Coronary artery (tissue), 2 donors: ENCODE data around the gene CASZ1.

Source experiments
- DNase-seq: peaks from one replicate; pipeline ENCODE4 v3.0.0-alpha.2; 2017; ENCODE audit warnings: low spot score
- H3K27ac ChIP-seq, 2 donors: fragments of 200-600 bp; sonication (generic); one replicate each; pipeline ENCODE4 v1.5.1; 2016 to 2019
- H3K4me3 ChIP-seq: fragments of 200-600 bp; sonication (generic); 2 replicates; pipeline ENCODE4 v1.5.1; 2016; ENCODE audit warnings: mild to moderate bottlenecking, moderate library complexity
- CTCF ChIP-seq: fragments of 200-600 bp; sonication (generic); IDR thresholded peaks from one replicate; pipeline ENCODE4 v1.5.1; 2019; ENCODE audit warnings: antibody characterized with exemption

Gene CASZ1

GRCh38 chr1:10647414-10648170 is 148.9 kb downstream of the CASZ1 start:
- Histone ChIP-seq H3K4me3 (no peak overlapping the region), H3K27ac (no peak overlapping the region)
- no peak for DNase-seq
- no peak for TF ChIP-seq CTCF

GRCh38 chr1:10646347-10646861 is 150.0 kb downstream of the CASZ1 start:
- Histone ChIP-seq H3K27ac (no peak overlapping the region), H3K4me3 (no peak overlapping the region)
- no peak for TF ChIP-seq CTCF
- no peak for DNase-seq

- DNase-seq, result no peak
- Histone ChIP-seq H3K27ac (no peak overlapping the region), H3K4me3 (no peak overlapping the region)
- TF ChIP-seq CTCF, result no peak
Observed at GRCh38 chr1:10644307-10645128, 151.9 kb downstream of the CASZ1 start.

- H3K27ac ChIP-seq, result no peak overlapping the region
- TF ChIP-seq CTCF, result no peak
- H3K4me3 ChIP-seq, result no peak overlapping the region
- DNase-seq, result no peak
Observed at GRCh38 chr1:10643607-10644306, 152.7 kb downstream of the CASZ1 start.

- H3K27ac ChIP-seq, result no peak overlapping the region
Observed at GRCh38 chr1:10642403-10643080, 153.9 kb downstream of the CASZ1 start.

More at GRCh38 chr1:10642403-10643080, 153.9 kb downstream of the CASZ1 start:
- TF ChIP-seq CTCF, result no peak
- no peak for DNase-seq
- H3K4me3 ChIP-seq, result no peak overlapping the region
